Testis (tissue), 3 donors: ENCODE results near the gene LPIN3. TPM values are rescaled to one million over a fixed set of nuclear protein-coding genes. Genes with fewer than 3 reads are reported as not detected.

Source experiments
- DNase-seq: peaks from one replicate; pipeline ENCODE4 v3.0.0-alpha.2; 2019
- H3K27ac ChIP-seq, 2 donors: fragments of 200-600 bp; sonication (generic); one replicate each; pipeline ENCODE4 v1.5.1; 2019
- H3K27me3 ChIP-seq: fragments of 200-600 bp; sonication (generic); one replicate; pipeline ENCODE4 v1.5.1; 2019
- H3K36me3 ChIP-seq: fragments of 200-600 bp; sonication (generic); one replicate; pipeline ENCODE4 v1.5.1; 2017; ENCODE audit warnings: low read depth; ENCODE audit errors: missing control alignments
- H3K4me1 ChIP-seq: fragments of 200-600 bp; sonication (generic); one replicate; pipeline ENCODE4 v1.5.1; 2019
- H3K4me3 ChIP-seq, 2 donors: fragments of 200-600 bp; sonication (generic); one replicate each; pipeline ENCODE4 v1.5.1; 2017 to 2019
- H3K9me3 ChIP-seq: fragments of 200-600 bp; sonication (generic); one replicate; pipeline ENCODE4 v1.5.1; 2017
- CTCF ChIP-seq, 3 experiments: fragments of 450-650 bp in 2 of 3; fragments of 200-600 bp in 1 of 3; sonication (generic) in 1 of 3; IDR thresholded peaks; one replicate each; pipeline ENCODE4 v1.5.1; 2016 to 2019; ENCODE audit warnings: antibody characterized with exemption in 3 of 3, mild to moderate bottlenecking in 2 of 3, moderate library complexity in 1 of 3
- POLR2A ChIP-seq: fragments of 450-650 bp; IDR thresholded peaks from one replicate; pipeline ENCODE4 v1.6.1; 2017; ENCODE audit warnings: antibody characterized with exemption, mild to moderate bottlenecking, moderate library complexity
- WGBS, 2 donors: methylation state at CpG; one replicate each; pipeline ENCODE4 v1.1.5; 2018; 5-methylcytosine and 5-hydroxymethylcytosine counted together
- intact Hi-C: fragments of 100-400 bp; cut with DNase I; formaldehyde crosslinking; loops from one replicate; pipeline ENCODE4 v1.15.1; 2023; ENCODE audit warnings: low total_unique reads
- polyA plus RNA-seq: library from polyadenylated mRNA; stranded (reverse); fragments of 350-450 nt; fragmentation: Illumina TruSeq; extraction: RNeasy Lipid Tissue Mini Kit (QIAGEN cat#74804); gene quantifications from one replicate; pipeline ENCODE4 v1.2.3, GENCODE V29; 2014; ENCODE audit warnings: low read depth, low replicate concordance; ENCODE audit not compliant: insufficient read depth
- total RNA-seq, 2 donors: library from RNA; depleted of rRNA; stranded (reverse); fragments of >200 nt; gene quantifications; one replicate each; pipeline ENCODE4 v1.2.3, GENCODE V29; 2016

Gene LPIN3
- total and polyA plus RNA-seq, 3 donors from 2014 or later, result 7.6 to 13.6 (median 9.9) TPM

DNA sequence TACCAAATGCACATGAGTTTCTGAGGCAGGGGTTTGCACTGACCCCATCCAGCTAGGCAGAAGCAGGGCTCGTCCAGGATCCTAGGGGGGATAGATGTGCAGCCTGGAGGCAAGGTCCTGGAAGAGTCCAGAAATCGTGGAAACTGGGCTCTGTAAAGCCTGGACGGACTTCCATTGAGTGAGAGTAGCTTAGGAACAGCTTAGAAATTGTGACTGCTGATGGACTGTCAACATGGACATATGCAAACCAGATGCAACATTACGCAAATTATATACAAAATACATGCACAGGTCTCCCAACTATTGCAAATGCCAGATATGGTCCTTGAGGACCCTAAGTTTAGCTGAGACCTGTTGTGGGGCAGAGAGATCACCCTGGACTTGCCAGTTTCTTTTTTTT is 30.8 kb downstream of the LPIN3 start:
- H3K9me3 ChIP-seq, result no peaks in the 10 kb centered on the region
- no peaks in the 10 kb centered on the region for H3K27me3 ChIP-seq
- 85 to 96% methylated on average over 4 of the region's 4 CpGs for WGBS, 2 donors
- intact Hi-C loops, result no loop called here
- DNase-seq, result no peak
- no peaks in the 10 kb centered on the region for H3K36me3 ChIP-seq
- H3K4me1 ChIP-seq, result peaks cover 5% of the 10 kb centered on the region
- no peak overlapping the region for H3K4me3 ChIP-seq
- no peak overlapping the region for H3K27ac ChIP-seq
- TF ChIP-seq POLR2A (no peak), CTCF (IDR thresholded peaks at IDR 0.05) (no peak)

DNA sequence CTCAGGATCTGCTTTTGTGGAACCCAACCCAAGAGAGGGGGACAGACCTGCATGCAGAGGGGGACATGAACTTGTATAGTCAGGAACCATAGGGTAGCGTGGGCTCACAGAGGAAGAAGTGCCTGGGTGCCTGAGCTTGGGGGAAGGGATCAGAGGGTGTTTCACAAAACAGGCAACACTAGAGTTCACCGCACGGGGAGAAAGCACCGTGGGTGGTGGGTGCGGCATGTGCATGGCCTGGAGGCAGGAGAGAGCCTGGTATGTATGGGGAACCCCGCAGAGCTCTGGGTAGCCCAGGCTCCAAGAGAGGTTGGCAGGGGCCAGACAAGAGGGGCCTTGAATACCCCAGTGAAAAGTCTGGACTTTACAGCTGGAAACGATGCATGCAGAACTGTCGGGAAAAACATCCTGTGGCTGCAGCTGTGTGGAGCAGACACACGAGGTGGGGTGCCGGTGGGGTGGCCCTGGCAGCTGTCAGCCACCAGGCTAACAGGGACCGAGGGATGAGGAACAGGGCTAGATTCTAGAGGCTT is 32.7 kb downstream of the LPIN3 start:
- no peak overlapping the region for H3K4me3 ChIP-seq
- DNase-seq, result no peak
- H3K9me3 ChIP-seq, result no peaks in the 10 kb centered on the region
- intact Hi-C loops, result no loop called here
- H3K27me3 ChIP-seq, result no peaks in the 10 kb centered on the region
- H3K36me3 ChIP-seq, result no peaks in the 10 kb centered on the region
- peaks cover 5% of the 10 kb centered on the region for H3K4me1 ChIP-seq
- TF ChIP-seq POLR2A (no peak), CTCF (IDR thresholded peaks at IDR 0.05) (no peak)
- no peak overlapping the region for H3K27ac ChIP-seq
- 84 to 93% methylated on average over 11 of the region's 11 CpGs for WGBS, 2 donors

- no peak for TF ChIP-seq POLR2A
- TF ChIP-seq CTCF (IDR thresholded peaks at IDR 0.05), result no peak
- Histone ChIP-seq H3K36me3 (no peaks in the 10 kb centered on the region), H3K27ac (no peak overlapping the region), H3K9me3 (no peaks in the 10 kb centered on the region), H3K4me3 (no peak overlapping the region), H3K4me1 (peaks cover 5% of the 10 kb centered on the region), H3K27me3 (no peaks in the 10 kb centered on the region)
- WGBS, 2 donors, result 71 to 82% methylated on average over 9 of the region's 9 CpGs
- DNase-seq, result no peak
- intact Hi-C loops, result no loop called here
Observed at GRCh38 chr20:41373931-41374920, 33.6 kb downstream of the LPIN3 start.

- intact Hi-C loops, result no loop called here
- 86 to 87% methylated on average over 9 of the region's 9 CpGs for WGBS, 2 donors
- no peak overlapping the region for H3K27ac ChIP-seq
- H3K9me3 ChIP-seq, result no peaks in the 10 kb centered on the region
- no peak for DNase-seq
- peaks cover 5% of the 10 kb centered on the region for H3K4me1 ChIP-seq
- TF ChIP-seq POLR2A (no peak), CTCF (IDR thresholded peaks at IDR 0.05) (no peak)
- H3K4me3 ChIP-seq, result no peak overlapping the region
- no peaks in the 10 kb centered on the region for H3K36me3 ChIP-seq
- H3K27me3 ChIP-seq, result no peaks in the 10 kb centered on the region
Observed at GRCh38 chr20:41375846-41376245, 35.2 kb downstream of the LPIN3 start.
